Left renal cortex interstitium (tissue), 4 donors: ENCODE measurements around the gene CAMTA1. TPM values are rescaled to one million over a fixed set of nuclear protein-coding genes. Genes with fewer than 3 reads are reported as not detected.

Experiments used
- DNase-seq, 4 donors: peaks; one replicate each; pipeline ENCODE4 v3.0.0-alpha.2; 2013; ENCODE audit warnings: low read depth in 4 of 4, low spot score in 2 of 4, missing footprints in 1 of 4
- polyA plus RNA-seq, 4 donors: library from polyadenylated mRNA; unstranded; fragments of 120-200 nt; gene quantifications; one replicate each; pipeline ENCODE4 v1.2.1, GENCODE V29; 2013; ENCODE audit not compliant: insufficient read length in 4 of 4

Gene CAMTA1
- polyA plus RNA-seq, 4 donors: 76.8 to 91.3 (median 85.3) TPM

- DNase-seq: no peak
Measured at GRCh38 chr1:7489586-7489985, 704.3 kb downstream of the CAMTA1 start.

- no peak for DNase-seq
Measured at GRCh38 chr1:7490576-7490975, 705.3 kb downstream of the CAMTA1 start.

- no peak for DNase-seq
Measured at GRCh38 chr1:7491109-7491817, 706.0 kb downstream of the CAMTA1 start.

GRCh38 chr1:7491818-7492173 lies 706.5 kb downstream of the CAMTA1 start:
- no peak for DNase-seq

- no peak for DNase-seq
Measured at GRCh38 chr1:7493711-7494454, 708.6 kb downstream of the CAMTA1 start.

- no peak for DNase-seq
Measured at GRCh38 chr1:7495962-7496361, 710.7 kb downstream of the CAMTA1 start.

- no peak for DNase-seq
Measured at GRCh38 chr1:7497107-7497637, 711.9 kb downstream of the CAMTA1 start.

- DNase-seq: no peak
Measured at GRCh38 chr1:7500381-7501083, 715.3 kb downstream of the CAMTA1 start.

GRCh38 chr1:7501084-7501491 lies 715.8 kb downstream of the CAMTA1 start:
- no peak for DNase-seq

- no peak for DNase-seq
Measured at GRCh38 chr1:7501723-7502603, 716.7 kb downstream of the CAMTA1 start.

GRCh38 chr1:7503691-7504437 lies 718.6 kb downstream of the CAMTA1 start:
- no peak for DNase-seq

- DNase-seq: no peak
Measured at GRCh38 chr1:7504438-7504720, 719.1 kb downstream of the CAMTA1 start.

- no peak for DNase-seq
Measured at GRCh38 chr1:7505094-7505770, 720.0 kb downstream of the CAMTA1 start.

GRCh38 chr1:7505771-7506453 lies 720.7 kb downstream of the CAMTA1 start:
- no peak for DNase-seq

GRCh38 chr1:7506454-7507284 lies 721.4 kb downstream of the CAMTA1 start:
- no peak for DNase-seq

- DNase-seq: no peak
Measured at GRCh38 chr1:7507285-7508019, 722.2 kb downstream of the CAMTA1 start.
